NCI-H82 treated with DMSO at 0.1 percent for 48 hours (cell line): ENCODE data around the gene WDR31.

Experiments used
- DNase-seq: peaks from one replicate; lab custom pipeline; 2025; ENCODE audit not compliant: unreplicated experiment; lab: John Stamatoyannopoulos, UW

WDR31 gene

GRCh38 chr9:113341712-113342410, 1.8 kb upstream of the WDR31 start:
- DNase-seq, result no peak

- no peak for DNase-seq
Observed at GRCh38 chr9:113337714-113338113, 2.4 kb downstream of the WDR31 start.

- DNase-seq, result no peak
Observed at GRCh38 chr9:113331780-113332179, 8.3 kb downstream of the WDR31 start.

GRCh38 chr9:113328045-113328782, 11.9 kb downstream of the WDR31 start:
- DNase-seq, result no peak

GRCh38 chr9:113326230-113326629, 13.8 kb downstream of the WDR31 start:
- no peak for DNase-seq

GRCh38 chr9:113322671-113323070, 17.4 kb downstream of the WDR31 start:
- no peak for DNase-seq

- no peak for DNase-seq
Observed at GRCh38 chr9:113320051-113320450, 20.0 kb downstream of the WDR31 start.

- no peak for DNase-seq
Observed at GRCh38 chr9:113319054-113319453, 21.0 kb downstream of the WDR31 start.

- no peak for DNase-seq
Observed at GRCh38 chr9:113317777-113318176, 22.3 kb downstream of the WDR31 start.

GRCh38 chr9:113316030-113316429, 24.0 kb downstream of the WDR31 start:
- DNase-seq, result no peak

GRCh38 chr9:113315231-113315630, 24.8 kb downstream of the WDR31 start:
- no peak for DNase-seq

GRCh38 chr9:113313261-113313660, 26.8 kb downstream of the WDR31 start:
- no peak for DNase-seq

- no peak for DNase-seq
Observed at GRCh38 chr9:113311961-113312360, 28.1 kb downstream of the WDR31 start.

GRCh38 chr9:113310538-113310937, 29.5 kb downstream of the WDR31 start:
- no peak for DNase-seq

- DNase-seq, result peak; percentile 9
Observed at GRCh38 chr9:113309204-113309813, 30.8 kb downstream of the WDR31 start.

- DNase-seq, result no peak
Observed at GRCh38 chr9:113307396-113307975, 32.6 kb downstream of the WDR31 start.

- DNase-seq, result no peak
Observed at GRCh38 chr9:113306566-113306965, 33.5 kb downstream of the WDR31 start.

- DNase-seq, result no peak
Observed at GRCh38 chr9:113302792-113303418, 37.2 kb downstream of the WDR31 start, which contains the start of gene RNF183. RNF183 (minus strand) TSS chr9:113303376; CDS start chr9:113298184, 5,192 bp downstream.

- DNase-seq, result no peak
Observed at GRCh38 chr9:113301548-113301947, 38.5 kb downstream of the WDR31 start.

GRCh38 chr9:113299800-113300292, 40.2 kb downstream of the WDR31 start:
- DNase-seq, result no peak
